HS-27A (cell line): Measurements from ENCODE around the gene MRPS12.

Source experiments
- DNase-seq: peaks from one replicate; pipeline ENCODE4 v3.0.0-alpha.2; 2012; ENCODE audit warnings: low read depth, missing footprints

Gene MRPS12

DNA sequence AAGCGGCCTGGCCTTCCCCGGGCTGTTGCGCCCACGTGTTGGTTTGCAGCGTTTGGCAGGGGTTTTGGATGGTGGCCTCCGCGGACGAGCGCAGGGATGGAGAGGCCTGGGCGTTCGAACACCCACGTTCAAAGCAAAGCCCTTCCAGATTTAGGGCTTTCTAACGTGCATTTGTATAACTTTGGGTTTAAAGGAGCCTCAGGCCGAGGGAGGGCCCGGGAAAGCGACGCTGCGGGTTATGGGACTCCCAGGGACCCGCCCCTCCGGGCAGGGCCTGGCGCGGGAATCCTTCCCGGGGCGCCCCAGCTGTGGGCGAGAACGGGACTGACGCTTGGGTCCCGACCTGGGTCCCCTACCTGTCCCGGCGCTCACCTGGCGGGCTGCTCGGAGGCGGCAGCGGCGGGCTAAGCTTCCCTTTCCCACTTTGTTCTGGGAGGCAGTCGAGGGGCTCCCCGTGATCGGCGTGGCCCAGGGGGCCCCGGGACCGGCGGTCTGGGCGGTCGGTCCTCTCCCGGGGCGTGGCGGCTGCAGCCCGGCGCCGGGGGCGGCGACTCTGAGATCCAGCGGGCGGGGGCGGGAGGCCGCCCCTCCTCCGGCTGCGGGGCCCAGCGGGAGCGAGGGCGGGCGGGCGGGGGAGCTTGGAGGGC, 44.6 kb downstream of the MRPS12 start, which contains the start of gene FBXO17:
Gene FBXO17, minus strand, starts transcription at position 529 of the 647 bp plus-strand sequence. CDS start 25,423 bp downstream, outside the sequence.
- DNase-seq = peak; percentile 77

DNA sequence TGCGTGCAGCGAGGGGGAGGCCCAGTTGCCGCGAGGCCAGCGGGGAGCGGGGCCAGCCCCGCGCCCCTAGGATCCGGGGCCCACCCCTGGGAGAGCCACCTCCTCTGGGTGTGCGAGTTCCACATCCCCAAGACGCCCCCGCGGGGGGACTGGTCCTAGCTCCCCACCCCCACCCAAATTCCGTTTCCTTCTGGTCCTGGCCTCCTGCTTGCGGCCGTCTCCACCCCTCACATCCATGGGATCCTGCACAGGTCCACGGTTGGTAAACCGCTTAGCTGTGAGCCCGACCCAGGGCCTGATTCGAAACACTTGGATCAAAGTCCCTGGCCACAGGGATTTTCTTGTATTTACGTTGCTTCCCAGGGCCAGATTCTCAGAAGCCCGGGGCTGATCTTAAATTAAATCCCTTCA, 45.1 kb downstream of the MRPS12 start:
- peak; percentile 41 for DNase-seq

DNA sequence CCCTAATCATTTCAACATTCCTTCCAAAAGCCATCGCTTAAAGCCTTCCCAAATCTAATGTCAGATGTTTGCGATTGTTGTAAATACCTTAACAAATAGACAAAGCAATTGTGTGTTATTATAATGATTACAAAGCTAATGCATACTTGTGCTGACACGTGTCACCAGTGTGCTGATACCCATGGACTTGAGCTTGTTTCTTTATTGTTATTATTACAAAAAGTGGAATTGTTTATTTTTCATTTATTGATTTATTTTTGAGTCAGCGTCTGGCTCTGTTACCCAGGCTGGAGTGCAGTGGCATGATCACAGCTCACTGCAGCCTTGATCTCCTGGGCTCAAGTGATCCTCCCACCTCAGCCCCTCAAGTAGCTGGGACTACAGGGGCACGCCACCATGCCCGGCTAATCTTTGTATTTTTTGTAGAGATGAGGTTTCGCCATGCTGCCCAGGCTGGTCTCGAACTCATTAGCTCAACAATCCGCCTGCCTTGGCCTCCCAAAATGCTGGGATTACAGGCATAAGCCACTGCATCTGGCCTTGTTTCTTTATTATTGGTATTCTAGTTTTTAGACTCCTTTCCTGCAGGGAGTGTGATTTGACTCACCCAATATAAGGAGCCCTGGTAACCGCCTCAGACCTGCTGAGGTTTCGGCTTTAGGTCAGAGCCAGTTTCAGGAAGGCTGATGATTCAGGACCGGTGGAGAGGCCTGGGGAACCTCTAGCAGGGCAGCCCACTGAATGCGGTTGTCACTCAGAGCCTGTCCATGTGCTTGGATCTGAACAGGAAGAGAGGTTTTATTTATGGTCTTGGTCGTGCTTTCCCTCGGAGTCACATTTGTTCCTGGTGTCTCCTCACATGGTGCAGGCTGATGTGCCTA, 46.9 kb downstream of the MRPS12 start:
- DNase-seq = no peak

DNA sequence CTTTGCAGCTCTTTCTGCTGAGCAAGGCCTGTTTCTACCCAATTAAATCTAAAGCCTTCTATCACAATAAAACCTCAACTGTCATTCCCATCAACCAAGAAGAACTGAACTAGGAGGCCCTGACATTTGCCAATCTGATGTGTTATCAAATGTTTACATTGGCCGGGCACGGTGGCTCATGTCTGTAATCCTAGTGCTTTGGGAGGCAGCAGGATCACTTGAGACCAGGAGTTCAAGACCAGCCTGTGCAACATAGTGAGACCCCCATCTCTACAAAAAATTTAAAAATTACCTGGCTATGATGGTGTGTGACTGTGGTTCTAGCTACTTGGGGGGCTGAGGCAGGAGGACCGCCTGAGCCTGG, 47.6 kb downstream of the MRPS12 start:
- DNase-seq = no peak

DNA sequence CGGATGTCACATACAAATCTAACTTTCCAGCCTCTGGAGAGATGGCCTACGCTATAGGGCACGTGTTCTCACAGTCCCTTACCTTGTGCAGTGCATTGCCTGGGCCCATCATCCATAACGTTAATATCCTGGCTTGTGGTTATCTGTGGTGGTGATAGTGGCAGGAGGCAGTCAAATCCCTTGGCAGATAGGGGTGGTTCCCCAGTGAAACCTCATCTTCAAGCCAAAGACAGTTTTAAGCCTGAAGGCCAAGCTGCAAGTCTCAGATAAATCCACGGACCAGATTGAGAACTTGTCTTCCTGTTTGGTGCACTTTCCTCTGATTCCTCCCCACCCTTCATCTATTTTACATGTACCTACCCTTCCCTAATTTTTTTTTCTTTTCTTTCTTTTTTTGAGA, 49.1 kb downstream of the MRPS12 start:
- DNase-seq = no peak

DNA sequence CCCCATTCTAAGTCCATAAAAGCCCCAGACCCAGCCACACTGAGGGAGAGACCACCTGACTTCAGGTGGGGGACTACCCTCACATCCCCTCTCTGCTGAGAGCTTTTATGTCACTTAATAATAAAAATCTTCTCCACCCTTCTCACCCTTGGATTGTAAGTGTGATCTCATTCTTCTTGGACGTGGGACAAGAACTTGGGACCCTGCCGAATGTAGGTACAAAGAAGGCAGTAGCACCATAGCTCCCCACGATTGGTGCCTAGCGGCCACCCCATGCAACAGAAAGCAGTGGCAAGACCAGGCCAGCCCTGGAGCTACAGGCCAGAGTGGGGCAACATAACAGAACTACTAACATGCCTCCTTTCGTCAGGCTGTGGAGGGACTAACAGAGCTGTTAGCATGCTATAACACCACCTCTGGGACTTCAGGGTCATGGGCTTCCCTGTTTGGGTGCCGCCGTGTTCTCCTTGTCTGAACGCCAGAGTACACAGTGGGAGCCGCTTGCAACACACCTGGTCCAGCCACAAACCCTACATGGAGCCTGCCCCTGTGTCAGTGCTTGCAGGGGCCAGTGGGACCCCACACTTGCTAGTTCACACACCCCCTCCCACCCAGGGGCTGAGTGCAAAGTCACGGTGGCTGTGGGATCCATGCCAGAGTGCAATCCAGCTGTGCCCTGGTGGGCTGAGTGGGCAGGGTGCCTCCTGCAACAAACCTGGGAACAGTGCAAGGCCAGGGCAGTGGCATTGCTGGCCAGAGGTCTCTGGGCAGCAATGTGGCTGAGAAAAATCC, 50.0 kb downstream of the MRPS12 start:
- no peak for DNase-seq
